ENCODE results near the gene GADD45B. TPM values are rescaled to one million over a fixed set of nuclear protein-coding genes. Genes with fewer than 3 reads are reported as not detected.

Gene GADD45B
- total and polyA plus RNA-seq, 2 donors (not counting 3 experiments of a cell fraction or from before 2014, with no cell fraction given), result 61.3 to 267 TPM

GRCh38 chr19:2487842-2488241, 11.9 kb downstream of the GADD45B start:
- Histone ChIP-seq H3K4me1 (ENCODE audit: control insufficient read depth, extremely low read depth, insufficient read depth, low read length) (peaks cover 18% of the 10 kb centered on the region), H3K9me1 (replicated peaks; ENCODE audit: control insufficient read depth, extremely low read depth, insufficient read depth, low read length) (no peaks in the 10 kb centered on the region), H3K9me3 (replicated peaks; ENCODE audit: control insufficient read depth, insufficient read depth, low read length) (no peaks in the 10 kb centered on the region), H4K20me1 (replicated peaks; ENCODE audit: control insufficient read depth, extremely low read depth, insufficient read depth, low read length) (no peaks in the 10 kb centered on the region), H2AFZ (ENCODE audit: low read depth, low read length) (no peak overlapping the region), H3K79me2 (ENCODE audit: control insufficient read depth, insufficient read depth, low read length) (no peaks in the 10 kb centered on the region), H3K27me3 (ENCODE audit: control insufficient read depth in 2 of 2, insufficient read depth in 2 of 2, low read length in 2 of 2) (no peaks in the 10 kb centered on the region), H3K4me3 (replicated peaks in 1 of 3; ENCODE audit: insufficient read depth in 1 of 3, low read depth in 1 of 3, low read length in 3 of 3) (no peak overlapping the region), H3K36me3 (ENCODE audit: control insufficient read depth in 2 of 2, extremely low read depth in 1 of 2, insufficient read depth in 2 of 2, low read length in 2 of 2) (no peaks in the 10 kb centered on the region), H3K4me2 (ENCODE audit: insufficient read depth, low read length) (no peak overlapping the region), H3K27ac (ENCODE audit: insufficient read depth, low read depth, low read length) (no peak overlapping the region), H3K9ac (replicated peaks; ENCODE audit: extremely low read depth, insufficient read depth, low read length) (no peak overlapping the region)
- no peak for FAIRE-seq
- DNase-seq (ENCODE audit: low read depth, low spot score), result no peak
- ChIA-PET POLR2A (interaction anchor here (2.3 kb wide), 1 partner anchor 12 kb away, joined by 11 read pairs; the partner anchor contains the start of gene GADD45B), CTCF (no interaction called here)
- intact Hi-C loops (cut with micrococcal nuclease) (no loop called here), dilution Hi-C loops (cut with MboI; ENCODE audit: extremely low pct_ligation_motif_present, low sequenced_read_pairs) (no loop called here)
- no peak for TF ChIP-seq FOS (IDR thresholded peaks at IDR 0.05; ENCODE audit: borderline replicate concordance, insufficient read depth, low read length)
- TF ChIP-seq EZH2 (IDR thresholded peaks at IDR 0.05; ENCODE audit: borderline replicate concordance, low read depth, low read length, severe bottlenecking), result no peak
- no peak for TF ChIP-seq JUN (IDR thresholded peaks at IDR 0.05; ENCODE audit: borderline replicate concordance, insufficient read depth, insufficient read length, low read depth)
- TF ChIP-seq POLR2AphosphoS5 (IDR thresholded peaks at IDR 0.05; ENCODE audit: insufficient read depth, low read depth, low read length), result no peak
- TF ChIP-seq POLR2A (IDR thresholded peaks at IDR 0.05; ENCODE audit: low read depth, low read length), result no peak
- no peak for TF ChIP-seq CTCF (IDR thresholded peaks at IDR 0.05; ENCODE audit: extremely low read depth in 1 of 2, insufficient read depth in 1 of 2, low read depth in 1 of 2, low read length in 2 of 2)
- TF ChIP-seq MAX (IDR thresholded peaks at IDR 0.05; ENCODE audit: insufficient read depth, insufficient read length), result no peak
- TF ChIP-seq MYC (IDR thresholded peaks at IDR 0.05; ENCODE audit: low read depth, low read length), result no peak
- TF ChIP-seq GATA2 (IDR thresholded peaks at IDR 0.05; ENCODE audit: insufficient read depth, insufficient read length, low read depth, low read length), result no peak
- BruUV-seq (replicated peaks), result no TSS peak

Data from endothelial cell of umbilical vein (primary cell).